K562 (cell line): ENCODE results near the gene CAMSAP3. TPM values are rescaled to one million over a fixed set of nuclear protein-coding genes. Genes with fewer than 3 reads are reported as not detected.

Source experiments
- ATAC-seq: fragments of 200-7000 bp; cut with Tn5 transposase; 3 replicates; pipeline ENCODE4 v1.9.1; 2020; ENCODE audit warnings: moderate library complexity
- BruUV-seq: library from RNA; stranded (reverse); fragments of 400-500 nt; replicated peaks from 2 replicates; lab custom pipeline; 2021; lab: Mats Ljungman, UMichigan
- CTCF ChIA-PET: fragments of 300-600 bp; formaldehyde crosslinking; extraction: SDS; loops from one replicate; lab custom pipeline; 2021; ENCODE audit warnings: low intra/inter-chr PET ratio; lab: Yijun Ruan, JAX
- POLR2A ChIA-PET: fragments of 300-600, 350-650 bp; sonication (Branson Sonifier 250); formaldehyde crosslinking; extraction: SDS; loops from one replicate; lab custom pipeline; 2021; ENCODE audit warnings: antibody characterized with exemption, inconsistent platforms; lab: Yijun Ruan, JAX
- DNase-seq, 4 experiments: peaks; one replicate each; pipeline versions ENCODE4 v3.0.0 to v3.0.0-alpha.2; 2011 to 2018; ENCODE audit warnings: low spot score in 3 of 4, mixed read lengths in 3 of 4; ENCODE audit errors: extremely low read depth in 1 of 4
- FAIRE-seq: peaks from 2 replicates; lab custom pipeline; 2011; peaks lifted over from hg19 to GRCh38; lab: Jason Lieb, UNC
- H2AFZ ChIP-seq: 2 replicates; pipeline ENCODE4 v1.6.0; 2011; ENCODE audit warnings: low read depth, low read length, control low read depth, inconsistent platforms
- H3K27ac ChIP-seq: fragments of 200-600 bp; 3 replicates; pipeline ENCODE4 v1.8.0; 2011; ENCODE audit warnings: low read depth, mild to moderate bottlenecking, control low read depth, inconsistent platforms, low read length, moderate library complexity, mixed read lengths; ENCODE audit errors: extremely low read depth
- H3K27me3 ChIP-seq, 2 experiments: fragments of 300-600 bp in 1 of 2; 2 replicates in 1 of 2; 3 replicates in 1 of 2; pipeline versions ENCODE4 v1.6.0 to v1.8.0; 2011; ENCODE audit warnings: inconsistent platforms in 2 of 2, low read length in 2 of 2, mild to moderate bottlenecking in 1 of 2, mixed read lengths in 1 of 2, moderate library complexity in 1 of 2; ENCODE audit not compliant: control insufficient read depth in 2 of 2, insufficient read depth in 2 of 2
- H3K36me3 ChIP-seq: fragments of 300-600 bp; 3 replicates; pipeline ENCODE4 v1.8.0; 2011; ENCODE audit warnings: mild to moderate bottlenecking, low read length, inconsistent platforms; ENCODE audit not compliant: control insufficient read depth, insufficient read depth
- H3K4me1 ChIP-seq, 2 experiments: fragments of 200-600 bp in 1 of 2; replicated peaks in 1 of 2; 2 replicates in 1 of 2; 3 replicates in 1 of 2; pipeline versions ENCODE4 v1.5.1 to v1.8.0; 2011; ENCODE audit warnings: inconsistent platforms in 2 of 2, low read length in 2 of 2, mild to moderate bottlenecking in 1 of 2, mixed read lengths in 1 of 2, moderate library complexity in 1 of 2; ENCODE audit not compliant: control insufficient read depth in 2 of 2, insufficient read depth in 2 of 2
- H3K4me2 ChIP-seq: 2 replicates; pipeline ENCODE4 v1.6.1; 2011; ENCODE audit warnings: low read length, control low read depth, inconsistent platforms, mixed read lengths; ENCODE audit not compliant: insufficient read depth
- H3K4me3 ChIP-seq: fragments of 200-600 bp; sonication (generic), shearing (Covaris generic); 2 replicates; pipeline ENCODE4 v1.5.1; 2016; ENCODE audit warnings: control low read depth, inconsistent platforms
- H3K79me2 ChIP-seq: fragments of 200-600 bp; 3 replicates; pipeline ENCODE4 v1.8.0; 2011; ENCODE audit warnings: low read length, inconsistent platforms; ENCODE audit not compliant: control insufficient read depth, insufficient read depth
- H3K9ac ChIP-seq, 2 experiments: 2 replicates each; pipeline versions ENCODE4 v1.6.0 to v1.6.1; 2011; ENCODE audit warnings: low read depth in 2 of 2, low read length in 2 of 2, control low read depth in 1 of 2, inconsistent platforms in 1 of 2, mild to moderate bottlenecking in 1 of 2, mixed read lengths in 1 of 2; ENCODE audit not compliant: insufficient read depth in 1 of 2
- H3K9me1 ChIP-seq: one replicate; pipeline ENCODE4 v1.6.0; 2011; ENCODE audit warnings: inconsistent platforms, mild to moderate bottlenecking, low read length, moderate library complexity; ENCODE audit not compliant: control insufficient read depth, insufficient read depth
- H3K9me3 ChIP-seq: replicated peaks from 2 replicates; pipeline ENCODE4 v1.5.1; 2011; ENCODE audit warnings: low read depth, low read length, inconsistent platforms; ENCODE audit not compliant: control insufficient read depth, insufficient read depth
- H4K20me1 ChIP-seq: replicated peaks from 2 replicates; pipeline ENCODE4 v1.6.1; 2011; ENCODE audit warnings: low read length, inconsistent platforms, mixed read lengths; ENCODE audit not compliant: control insufficient read depth, insufficient read depth
- CBFB ChIP-seq: sonication (generic); formaldehyde crosslinking; IDR thresholded peaks from 2 replicates; pipeline ENCODE4 v1.4.0; 2020; ENCODE audit warnings: mild to moderate bottlenecking, missing genetic modification reagents
- CXXC5 ChIP-seq: fragments of 250-450 bp; sonication (Bioruptor Pico); IDR thresholded peaks from 2 replicates; pipeline ENCODE4 v1.8.0; 2022; ENCODE audit warnings: inconsistent platforms, mild to moderate bottlenecking, moderate library complexity
- RB1 ChIP-seq: fragments of 450-650 bp; IDR thresholded peaks from 2 replicates; pipeline ENCODE4 v1.6.1; 2017; ENCODE audit warnings: low read depth, mild to moderate bottlenecking
- TBP ChIP-seq: optimal IDR thresholded peaks from 2 replicates; pipeline ENCODE3; 2011; ENCODE audit warnings: low read depth, low read length, improper control_type of control experiment
- WGBS: fragments of 100-300 bp; shearing (Covaris generic); methylation state at CpG from one replicate; pipeline ENCODE4 v1.1.6; 2016; ENCODE audit warnings: low coverage, mixed read lengths; ENCODE audit not compliant: insufficient coverage; ENCODE audit errors: missing lambda C conversion rate; 5-methylcytosine and 5-hydroxymethylcytosine counted together
- in situ Hi-C: fragments of 300-500 bp; cut with MboI; formaldehyde crosslinking; loops from 4 replicates; pipeline ENCODE4 v1.15.0; 2018; ENCODE audit warnings: inconsistent platforms, mixed read lengths
- intact Hi-C: fragments of 100-400 bp; cut with micrococcal nuclease; formaldehyde crosslinking; loops from 2 replicates; pipeline ENCODE4 v1.14.2; 2022
- polyA plus RNA-seq, 8 experiments: library from polyadenylated mRNA; depleted of rRNA in 4 of 8; stranded (reverse) in 5 of 8; unstranded in 3 of 8; fragments of >200 nt; fragmentation: Nextera tagmentation in 2 of 8; fragmentation: Illumina TruSeq in 1 of 8; extraction: Ambion mirVana in 2 of 8; extraction: Trizol in 1 of 8; gene quantifications; 2 replicates each; pipeline versions ENCODE4 v1.2.1 to v1.2.3, GENCODE V29; 2011 to 2014; ENCODE audit warnings: inconsistent platforms in 1 of 8, missing spikeins in 1 of 8
- total RNA-seq, 7 experiments: library from RNA; depleted of rRNA in 6 of 7; stranded (reverse); fragments of >200 nt in 6 of 7; fragmentation: Illumina TruSeq in 2 of 7; extraction: Trizol in 2 of 7; gene quantifications; 2 replicates each; pipeline versions ENCODE4 v1.2.1 to v1.2.3, GENCODE V29; 2011 to 2021; ENCODE audit warnings: low replicate concordance in 1 of 7
- TF ChIP-seq, protein P1 (sequence below): fragments of 450-650 bp; formaldehyde crosslinking; IDR thresholded peaks from 2 replicates; pipeline ENCODE4 v1.4.0; 2020; ENCODE audit warnings: mild to moderate bottlenecking, moderate library complexity
- TF ChIP-seq, protein P2 (sequence below): fragments of 450-650 bp; formaldehyde crosslinking; IDR thresholded peaks from 2 replicates; pipeline ENCODE4 v1.4.0; 2020; ENCODE audit warnings: mild to moderate bottlenecking, moderate library complexity
- TF ChIP-seq, protein P3 (sequence below): sonication (generic); formaldehyde crosslinking; IDR thresholded peaks from 2 replicates; pipeline ENCODE4 v1.8.0; 2023; ENCODE audit warnings: mild to moderate bottlenecking, missing genetic modification reagents
- TF ChIP-seq, protein P4 (sequence below): fragments of 450-650 bp; conservative IDR thresholded peaks from 2 replicates; pipeline ENCODE4 v1.6.1; 2016; ENCODE audit warnings: missing genetic modification characterization, low read depth, mild to moderate bottlenecking, control low read depth, missing compliant biosample characterization

The CAMSAP3 gene
- total and polyA plus RNA-seq, 9 of the 15 experiments (the other 6 are each of a cell fraction or from before 2014, with no cell fraction given), result 0.01 to 0.89 (median 0.22) TPM; not detected in 1

DNA sequence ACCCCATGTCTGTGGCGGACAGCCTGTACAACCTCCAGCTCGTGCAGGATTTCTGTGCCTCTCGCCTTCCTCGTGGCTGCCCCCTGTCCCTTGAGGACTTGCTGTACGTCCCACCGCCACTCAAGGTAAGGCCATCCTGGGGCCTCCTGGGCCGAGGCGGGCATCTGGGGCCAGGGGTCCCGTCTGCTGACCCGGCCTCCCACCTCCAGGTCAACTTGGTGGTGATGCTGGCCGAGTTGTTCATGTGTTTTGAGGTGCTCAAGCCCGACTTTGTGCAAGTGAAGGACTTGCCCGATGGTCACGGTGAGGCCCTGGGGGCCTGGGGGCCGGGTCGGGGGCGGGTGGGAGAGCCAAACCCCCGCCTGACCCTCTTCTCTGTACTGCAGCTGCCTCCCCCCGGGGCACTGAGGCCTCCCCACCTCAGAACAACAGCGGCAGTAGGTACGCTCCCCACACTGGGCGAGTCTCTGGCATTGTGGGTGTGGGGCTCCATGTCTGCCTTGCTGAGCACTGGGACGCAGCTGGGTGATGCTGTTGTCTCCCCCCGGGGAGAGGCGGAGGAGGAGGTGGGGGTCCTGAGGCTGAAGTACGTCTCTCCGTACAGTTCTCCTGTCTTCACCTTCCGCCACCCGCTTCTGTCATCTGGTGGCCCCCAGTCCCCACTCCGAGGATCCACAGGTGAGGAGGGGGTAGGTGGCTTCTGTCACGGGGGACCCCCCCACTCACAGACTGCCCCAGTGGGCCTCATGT, 15.0 kb downstream of the CAMSAP3 start:
- Histone ChIP-seq H3K27me3 (peaks cover 9 to 35% of the 10 kb centered on the region in 2 experiments; a peak in 3 of 5 replicates), H3K4me1 (peaks cover 0 to 51% of the 10 kb centered on the region in 2 experiments; a peak in 3 of 5 replicates), H3K4me2 (no peak overlapping the region), H3K9me3 (no peaks in the 10 kb centered on the region), H3K79me2 (no peaks in the 10 kb centered on the region), H3K36me3 (no peaks in the 10 kb centered on the region), H3K9ac (no peak overlapping the region), H3K4me3 (no peak overlapping the region), H4K20me1 (peaks cover 12% of the 10 kb centered on the region; the same call in 1 of the 2 replicates), H3K27ac (no peak overlapping the region), H3K9me1 (no peaks in the 10 kb centered on the region), H2AFZ (no peak overlapping the region)
- in situ Hi-C loops, result no loop called here
- ChIA-PET CTCF (no interaction called here), POLR2A (interaction anchor here (0.6 to 1.6 kb wide), 3 partner anchors 8 to 16 kb away, joined by 3 to 4 read pairs (median 3); no protein-coding TSS in a partner anchor)
- no peak for ATAC-seq
- TF ChIP-seq, protein P1, sequence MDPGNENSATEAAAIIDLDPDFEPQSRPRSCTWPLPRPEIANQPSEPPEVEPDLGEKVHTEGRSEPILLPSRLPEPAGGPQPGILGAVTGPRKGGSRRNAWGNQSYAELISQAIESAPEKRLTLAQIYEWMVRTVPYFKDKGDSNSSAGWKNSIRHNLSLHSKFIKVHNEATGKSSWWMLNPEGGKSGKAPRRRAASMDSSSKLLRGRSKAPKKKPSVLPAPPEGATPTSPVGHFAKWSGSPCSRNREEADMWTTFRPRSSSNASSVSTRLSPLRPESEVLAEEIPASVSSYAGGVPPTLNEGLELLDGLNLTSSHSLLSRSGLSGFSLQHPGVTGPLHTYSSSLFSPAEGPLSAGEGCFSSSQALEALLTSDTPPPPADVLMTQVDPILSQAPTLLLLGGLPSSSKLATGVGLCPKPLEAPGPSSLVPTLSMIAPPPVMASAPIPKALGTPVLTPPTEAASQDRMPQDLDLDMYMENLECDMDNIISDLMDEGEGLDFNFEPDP (CRISPR knock-in tag), result no peak
- no peak for TF ChIP-seq CBFB (CRISPR knock-in tag)
- no peak for TF ChIP-seq CXXC5 (CRISPR knock-in tag)
- TF ChIP-seq, protein P2, sequence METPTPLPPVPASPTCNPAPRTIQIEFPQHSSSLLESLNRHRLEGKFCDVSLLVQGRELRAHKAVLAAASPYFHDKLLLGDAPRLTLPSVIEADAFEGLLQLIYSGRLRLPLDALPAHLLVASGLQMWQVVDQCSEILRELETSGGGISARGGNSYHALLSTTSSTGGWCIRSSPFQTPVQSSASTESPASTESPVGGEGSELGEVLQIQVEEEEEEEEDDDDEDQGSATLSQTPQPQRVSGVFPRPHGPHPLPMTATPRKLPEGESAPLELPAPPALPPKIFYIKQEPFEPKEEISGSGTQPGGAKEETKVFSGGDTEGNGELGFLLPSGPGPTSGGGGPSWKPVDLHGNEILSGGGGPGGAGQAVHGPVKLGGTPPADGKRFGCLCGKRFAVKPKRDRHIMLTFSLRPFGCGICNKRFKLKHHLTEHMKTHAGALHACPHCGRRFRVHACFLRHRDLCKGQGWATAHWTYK (CRISPR knock-in tag), result no peak
- TF ChIP-seq RB1, result no peak
- TF ChIP-seq, protein P3, sequence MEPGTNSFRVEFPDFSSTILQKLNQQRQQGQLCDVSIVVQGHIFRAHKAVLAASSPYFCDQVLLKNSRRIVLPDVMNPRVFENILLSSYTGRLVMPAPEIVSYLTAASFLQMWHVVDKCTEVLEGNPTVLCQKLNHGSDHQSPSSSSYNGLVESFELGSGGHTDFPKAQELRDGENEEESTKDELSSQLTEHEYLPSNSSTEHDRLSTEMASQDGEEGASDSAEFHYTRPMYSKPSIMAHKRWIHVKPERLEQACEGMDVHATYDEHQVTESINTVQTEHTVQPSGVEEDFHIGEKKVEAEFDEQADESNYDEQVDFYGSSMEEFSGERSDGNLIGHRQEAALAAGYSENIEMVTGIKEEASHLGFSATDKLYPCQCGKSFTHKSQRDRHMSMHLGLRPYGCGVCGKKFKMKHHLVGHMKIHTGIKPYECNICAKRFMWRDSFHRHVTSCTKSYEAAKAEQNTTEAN (CRISPR knock-in tag), result no peak
- no peak for TF ChIP-seq TBP
- TF ChIP-seq, protein P4, sequence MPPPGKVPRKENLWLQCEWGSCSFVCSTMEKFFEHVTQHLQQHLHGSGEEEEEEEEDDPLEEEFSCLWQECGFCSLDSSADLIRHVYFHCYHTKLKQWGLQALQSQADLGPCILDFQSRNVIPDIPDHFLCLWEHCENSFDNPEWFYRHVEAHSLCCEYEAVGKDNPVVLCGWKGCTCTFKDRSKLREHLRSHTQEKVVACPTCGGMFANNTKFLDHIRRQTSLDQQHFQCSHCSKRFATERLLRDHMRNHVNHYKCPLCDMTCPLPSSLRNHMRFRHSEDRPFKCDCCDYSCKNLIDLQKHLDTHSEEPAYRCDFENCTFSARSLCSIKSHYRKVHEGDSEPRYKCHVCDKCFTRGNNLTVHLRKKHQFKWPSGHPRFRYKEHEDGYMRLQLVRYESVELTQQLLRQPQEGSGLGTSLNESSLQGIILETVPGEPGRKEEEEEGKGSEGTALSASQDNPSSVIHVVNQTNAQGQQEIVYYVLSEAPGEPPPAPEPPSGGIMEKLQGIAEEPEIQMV (tag), result no peak
- BruUV-seq, result no TSS peak
- 10% methylated on average over 19 of the region's 31 CpGs for WGBS
- FAIRE-seq, result no peak
- intact Hi-C loops, result no loop called here
- no peak for DNase-seq
